ENCODE data around the gene SLC4A2.
A peak's percentile ranks its signal among the peaks of the same experiment; 100 is the strongest.

SLC4A2 gene

GRCh38 chr7:151064454-151064853 is 5.1 kb downstream of the SLC4A2 start:
- no peak for DNase-seq

GRCh38 chr7:151064993-151065392 is 5.6 kb downstream of the SLC4A2 start:
- no peak for DNase-seq

GRCh38 chr7:151065516-151065915 is 6.1 kb downstream of the SLC4A2 start:
- DNase-seq = no peak

GRCh38 chr7:151066273-151066974 is 7.0 kb downstream of the SLC4A2 start:
- no peak for DNase-seq

GRCh38 chr7:151068069-151068773 is 8.8 kb downstream of the SLC4A2 start:
- no peak for DNase-seq

- DNase-seq = no peak
These were observed 10.6 kb downstream of the SLC4A2 start for GRCh38 chr7:151069841-151070573.

GRCh38 chr7:151070574-151070960 is 11.2 kb downstream of the SLC4A2 start:
- no peak for DNase-seq

- DNase-seq = no peak
These were observed 11.9 kb downstream of the SLC4A2 start for GRCh38 chr7:151071032-151071866.

- no peak for DNase-seq
These were observed 14.6 kb downstream of the SLC4A2 start for GRCh38 chr7:151073990-151074389.

- no peak for DNase-seq
These were observed 15.7 kb downstream of the SLC4A2 start for GRCh38 chr7:151074817-151075661.

GRCh38 chr7:151075662-151075971 is 16.2 kb downstream of the SLC4A2 start:
- DNase-seq = no peak

- no peak for DNase-seq
These were observed 16.6 kb downstream of the SLC4A2 start for GRCh38 chr7:151075978-151076426.

GRCh38 chr7:151076863-151077704 is 17.7 kb downstream of the SLC4A2 start:
- DNase-seq = no peak

- no peak for DNase-seq
These were observed 18.4 kb downstream of the SLC4A2 start for GRCh38 chr7:151077705-151078232.

GRCh38 chr7:151078233-151079040 is 19.0 kb downstream of the SLC4A2 start:
- DNase-seq = no peak

- DNase-seq = no peak
These were observed 20.0 kb downstream of the SLC4A2 start for GRCh38 chr7:151079199-151079910.

GRCh38 chr7:151080067-151080521 is 20.7 kb downstream of the SLC4A2 start:
- DNase-seq = peak; percentile 25

- peak; percentile 88 for DNase-seq
These were observed 21.3 kb downstream of the SLC4A2 start, which contains the start of gene FASTK for GRCh38 chr7:151080522-151081169. Gene FASTK (minus strand): TSS chr7:151080809. CDS start chr7:151080766, 43 bp downstream.
